Calu3 (cell line): Measurements from ENCODE around the gene NEAT1. TPM values are rescaled to one million over a fixed set of nuclear protein-coding genes. Genes with fewer than 3 reads are reported as not detected.
"Not testable (repeated sequence)": the region's sequence is repeated elsewhere in the genome, so short reads cannot be mapped to it uniquely, and the experiment has no call there.

Source experiments
- BruUV-seq: library from RNA; stranded (reverse); fragments of 400-500 nt; replicated peaks from 2 replicates; lab custom pipeline; 2021; lab: Mats Ljungman, UMichigan
- CTCF ChIA-PET: fragments of 300-600 bp; sonication (Branson Sonifier 250); formaldehyde crosslinking; loops from one replicate; lab custom pipeline; 2022; ENCODE audit warnings: antibody characterized with exemption; lab: Charles Lee
- DNase-seq: peaks from one replicate; pipeline ENCODE4 v3.0.0; 2022
- H3K27ac Mint-ChIP-seq: one replicate; pipeline ENCODE4 v1.8.0; 2022; ENCODE audit warnings: mixed read lengths; ENCODE audit not compliant: unreplicated experiment
- H3K27me3 Mint-ChIP-seq: one replicate; pipeline ENCODE4 v1.8.0; 2022; ENCODE audit warnings: mixed read lengths; ENCODE audit not compliant: unreplicated experiment
- H3K36me3 Mint-ChIP-seq: one replicate; pipeline ENCODE4 v1.8.0; 2022; ENCODE audit warnings: mild to moderate bottlenecking, moderate library complexity, mixed read lengths; ENCODE audit not compliant: insufficient read depth, unreplicated experiment
- H3K4me1 Mint-ChIP-seq: one replicate; pipeline ENCODE4 v1.8.0; 2022; ENCODE audit warnings: mild to moderate bottlenecking, low read depth, mixed read lengths; ENCODE audit not compliant: unreplicated experiment
- H3K4me3 Mint-ChIP-seq: one replicate; pipeline ENCODE4 v1.8.0; 2022; ENCODE audit warnings: mild to moderate bottlenecking, low read depth, moderate library complexity, mixed read lengths; ENCODE audit not compliant: unreplicated experiment
- H3K9me3 Mint-ChIP-seq: one replicate; pipeline ENCODE4 v1.8.0; 2022; ENCODE audit warnings: low read depth, mixed read lengths; ENCODE audit not compliant: unreplicated experiment
- intact Hi-C: fragments of 100-400 bp; cut with micrococcal nuclease; formaldehyde crosslinking; loops from one replicate; pipeline ENCODE4 v1.10.0; 2022; ENCODE audit not compliant: unreplicated experiment
- total RNA-seq: library from RNA; stranded (reverse); gene quantifications from 2 replicates; pipeline ENCODE4 v1.2.3, GENCODE V29; 2022
- TF ChIP-seq, protein P1 (sequence below): fragments of 200-600 bp; IDR thresholded peaks from one replicate; pipeline ENCODE4 v1.8.0; 2022; ENCODE audit warnings: antibody characterized with exemption; ENCODE audit not compliant: unreplicated experiment

NEAT1 gene
- total RNA-seq, 1 experiment from 2014 or later: 605 TPM

DNA sequence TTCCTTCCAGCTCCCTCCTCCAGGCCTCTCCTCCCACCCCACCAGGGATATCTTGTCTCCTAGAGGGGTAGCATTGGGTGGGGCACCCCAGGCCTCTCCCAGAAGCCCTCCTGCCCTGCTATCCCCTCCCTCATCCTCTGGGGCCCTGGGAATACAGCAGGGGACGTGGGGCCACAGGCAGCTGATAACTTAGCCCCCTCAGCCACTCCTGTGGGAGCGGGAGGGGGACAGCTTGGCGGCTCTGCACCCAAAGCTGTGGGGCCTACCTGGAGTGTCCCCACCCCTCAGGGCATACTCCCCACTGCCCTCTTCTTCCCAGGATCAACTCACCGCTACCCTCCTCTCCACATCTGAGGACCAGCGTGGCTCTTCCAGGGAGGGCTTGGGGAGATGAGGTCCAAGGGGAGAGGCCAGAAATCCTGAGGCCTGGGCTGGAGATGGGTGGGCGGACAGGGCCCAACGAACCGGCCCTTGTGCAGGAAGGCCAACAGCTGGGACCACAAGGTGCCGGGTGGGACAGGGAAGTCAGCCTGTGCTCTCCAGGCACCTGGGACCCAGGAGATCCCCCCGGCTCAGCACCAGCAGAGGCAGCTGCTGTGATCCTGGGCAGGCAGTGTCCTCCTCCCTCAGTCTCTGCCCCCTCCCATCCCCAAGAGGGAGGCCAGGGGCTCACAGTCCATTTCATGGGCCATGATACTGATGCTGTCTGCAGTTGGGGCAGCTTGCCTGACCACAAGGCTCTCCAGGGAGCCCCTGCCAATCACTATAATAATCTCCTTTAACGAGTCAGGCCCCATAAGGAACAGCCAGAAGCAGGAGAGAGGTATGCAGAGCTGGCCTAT is 23.2 kb downstream of the NEAT1 start:
- no TSS peak for BruUV-seq

DNA sequence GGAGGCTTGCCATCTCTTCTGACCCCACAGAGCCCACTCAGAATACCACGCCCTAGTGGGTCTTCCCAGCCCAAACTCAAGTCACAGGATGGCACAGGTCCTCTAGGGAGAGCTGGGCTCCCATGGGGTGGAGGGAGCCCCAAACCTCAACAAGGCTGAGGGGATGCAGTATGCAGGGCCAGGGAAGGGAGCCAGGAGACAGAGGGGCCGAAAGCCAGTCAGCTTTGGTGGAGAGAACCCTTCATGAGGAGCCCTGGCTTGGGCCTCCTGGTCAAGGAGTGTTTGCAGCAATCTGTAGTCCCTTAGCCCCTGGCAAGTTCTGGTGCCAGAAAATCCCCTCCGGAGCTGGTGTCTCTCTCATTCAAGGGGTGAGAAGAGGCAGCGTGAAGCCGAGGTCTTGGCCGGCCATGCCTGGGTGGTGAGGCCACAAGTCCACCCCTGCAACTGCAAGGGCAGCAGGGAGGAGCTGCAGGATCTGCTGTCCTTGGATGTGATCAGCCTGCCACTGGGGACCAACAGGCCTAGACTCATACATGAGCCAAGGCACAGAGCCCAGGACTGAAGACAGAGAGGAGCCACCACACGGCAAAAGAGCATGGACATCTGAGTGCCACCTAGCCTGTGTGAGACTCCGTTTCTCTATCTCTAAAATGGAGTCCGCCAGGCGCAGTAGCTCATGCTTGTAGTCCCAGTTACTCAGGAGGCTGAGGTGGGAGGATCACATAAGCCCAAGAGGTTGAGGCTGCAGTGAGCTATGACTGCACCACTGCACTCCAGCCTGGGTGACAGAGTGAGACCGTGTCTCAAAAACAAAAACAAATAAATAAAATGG is 24.1 kb downstream of the NEAT1 start:
- BruUV-seq: no TSS peak
- H3K4me3 Mint-ChIP-seq: peak overlapping the region; percentile 14
- no peaks in the 10 kb centered on the region for H3K9me3 Mint-ChIP-seq

More for the DNA sequence above, 23.2 kb downstream of the NEAT1 start:
- peak overlapping the region; percentile 14 for H3K4me3 Mint-ChIP-seq
- H3K4me1 Mint-ChIP-seq: peaks cover 31% of the 10 kb centered on the region
- peak overlapping the region; percentile 92 for H3K27ac Mint-ChIP-seq
- TF ChIP-seq, protein P1, sequence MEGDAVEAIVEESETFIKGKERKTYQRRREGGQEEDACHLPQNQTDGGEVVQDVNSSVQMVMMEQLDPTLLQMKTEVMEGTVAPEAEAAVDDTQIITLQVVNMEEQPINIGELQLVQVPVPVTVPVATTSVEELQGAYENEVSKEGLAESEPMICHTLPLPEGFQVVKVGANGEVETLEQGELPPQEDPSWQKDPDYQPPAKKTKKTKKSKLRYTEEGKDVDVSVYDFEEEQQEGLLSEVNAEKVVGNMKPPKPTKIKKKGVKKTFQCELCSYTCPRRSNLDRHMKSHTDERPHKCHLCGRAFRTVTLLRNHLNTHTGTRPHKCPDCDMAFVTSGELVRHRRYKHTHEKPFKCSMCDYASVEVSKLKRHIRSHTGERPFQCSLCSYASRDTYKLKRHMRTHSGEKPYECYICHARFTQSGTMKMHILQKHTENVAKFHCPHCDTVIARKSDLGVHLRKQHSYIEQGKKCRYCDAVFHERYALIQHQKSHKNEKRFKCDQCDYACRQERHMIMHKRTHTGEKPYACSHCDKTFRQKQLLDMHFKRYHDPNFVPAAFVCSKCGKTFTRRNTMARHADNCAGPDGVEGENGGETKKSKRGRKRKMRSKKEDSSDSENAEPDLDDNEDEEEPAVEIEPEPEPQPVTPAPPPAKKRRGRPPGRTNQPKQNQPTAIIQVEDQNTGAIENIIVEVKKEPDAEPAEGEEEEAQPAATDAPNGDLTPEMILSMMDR: no peak
- H3K36me3 Mint-ChIP-seq: peaks cover 99% of the 10 kb centered on the region
- no peaks in the 10 kb centered on the region for H3K27me3 Mint-ChIP-seq
- intact Hi-C loops: no loop called here
- CTCF ChIA-PET: no interaction called here
- no peaks in the 10 kb centered on the region for H3K9me3 Mint-ChIP-seq
- no peak for DNase-seq

DNA sequence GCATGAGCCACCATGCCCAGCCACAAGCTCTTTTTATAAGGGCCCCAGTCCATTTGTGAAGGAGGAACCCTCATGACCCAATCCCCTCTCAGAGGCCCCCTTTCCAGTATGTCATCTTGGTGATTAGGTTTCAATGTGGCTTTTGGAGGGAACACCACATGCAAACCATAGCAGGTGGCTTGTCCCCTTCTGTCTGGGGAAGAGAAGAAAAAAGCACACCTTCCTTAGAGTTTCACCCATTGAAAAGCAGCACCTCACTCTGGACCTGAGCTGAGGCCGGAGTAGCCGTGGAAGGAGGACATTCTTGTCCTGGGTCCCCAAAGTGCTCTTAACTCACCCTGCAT is 25.4 kb downstream of the NEAT1 start:
- peak overlapping the region; percentile 51 for H3K27ac Mint-ChIP-seq
- H3K4me3 Mint-ChIP-seq: no peak overlapping the region
- H3K36me3 Mint-ChIP-seq: peaks cover 78% of the 10 kb centered on the region
- no peak for DNase-seq
- CTCF ChIA-PET: interaction anchor here (0.7 kb wide), 1 partner anchor 24 kb away, joined by 4 read pairs; no protein-coding TSS in a partner anchor
- intact Hi-C loops: no loop called here
- H3K9me3 Mint-ChIP-seq: no peaks in the 10 kb centered on the region
- TF ChIP-seq, protein P1: no peak
- H3K4me1 Mint-ChIP-seq: peaks cover 13% of the 10 kb centered on the region
- no peaks in the 10 kb centered on the region for H3K27me3 Mint-ChIP-seq
- no TSS peak for BruUV-seq

More for the DNA sequence above, 24.1 kb downstream of the NEAT1 start:
- no peak for DNase-seq
- Mint-ChIP-seq H3K36me3 (peaks cover 92% of the 10 kb centered on the region), H3K27ac (peak overlapping the region; percentile 80), H3K27me3 (no peaks in the 10 kb centered on the region), H3K4me1 (peaks cover 27% of the 10 kb centered on the region)
- CTCF ChIA-PET: interaction anchor here (0.6 to 0.9 kb wide), 2 partner anchors 33 to 62 kb away, joined by 3 to 6 read pairs; no protein-coding TSS in a partner anchor
- TF ChIP-seq, protein P1: no peak
- intact Hi-C loops: no loop called here

DNA sequence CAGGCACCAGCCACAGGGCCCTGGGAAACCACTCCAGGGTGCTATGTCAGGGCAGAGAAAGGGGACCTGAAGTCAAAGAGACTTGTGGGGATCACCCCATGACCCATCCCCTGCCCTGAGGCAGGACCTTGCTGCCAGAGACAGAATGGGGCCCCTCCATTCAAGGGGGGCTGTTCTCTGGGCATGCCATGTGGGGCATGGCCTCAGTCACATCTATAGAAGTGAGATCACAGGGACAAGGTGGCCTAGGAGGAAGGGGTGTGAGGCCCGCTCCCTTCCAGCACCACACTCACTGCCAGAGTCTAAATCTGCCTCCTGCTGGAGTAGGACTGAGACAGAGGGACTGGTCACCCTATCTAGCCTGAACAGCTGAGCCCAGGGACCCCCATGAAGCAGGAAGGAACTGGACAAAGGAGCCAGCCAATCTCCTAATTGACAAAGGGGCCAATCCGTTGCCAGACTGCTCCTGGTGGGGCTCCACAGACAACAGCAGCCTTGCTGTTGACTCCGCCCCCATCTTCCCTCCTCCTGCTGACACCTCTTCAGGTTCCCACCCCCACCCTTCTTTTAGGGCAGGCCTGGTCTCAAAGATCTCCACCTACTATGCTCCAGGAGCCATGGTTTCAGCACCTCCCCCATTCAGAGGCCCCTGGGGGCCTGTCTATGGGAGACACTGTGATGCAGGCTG is 26.0 kb downstream of the NEAT1 start:
- DNase-seq: no peak
- no peak overlapping the region for H3K4me3 Mint-ChIP-seq
- intact Hi-C loops: no loop called here
- BruUV-seq: no TSS peak
- no peaks in the 10 kb centered on the region for H3K9me3 Mint-ChIP-seq
- peak overlapping the region; percentile 51 for H3K27ac Mint-ChIP-seq
- CTCF ChIA-PET: interaction anchor here (0.6 kb wide), 1 partner anchor 62 kb away, joined by 3 read pairs; no protein-coding TSS in a partner anchor
- peaks cover 73% of the 10 kb centered on the region for H3K36me3 Mint-ChIP-seq
- peaks cover 8% of the 10 kb centered on the region for H3K4me1 Mint-ChIP-seq
- no peaks in the 10 kb centered on the region for H3K27me3 Mint-ChIP-seq
- TF ChIP-seq, protein P1: no peak

DNA sequence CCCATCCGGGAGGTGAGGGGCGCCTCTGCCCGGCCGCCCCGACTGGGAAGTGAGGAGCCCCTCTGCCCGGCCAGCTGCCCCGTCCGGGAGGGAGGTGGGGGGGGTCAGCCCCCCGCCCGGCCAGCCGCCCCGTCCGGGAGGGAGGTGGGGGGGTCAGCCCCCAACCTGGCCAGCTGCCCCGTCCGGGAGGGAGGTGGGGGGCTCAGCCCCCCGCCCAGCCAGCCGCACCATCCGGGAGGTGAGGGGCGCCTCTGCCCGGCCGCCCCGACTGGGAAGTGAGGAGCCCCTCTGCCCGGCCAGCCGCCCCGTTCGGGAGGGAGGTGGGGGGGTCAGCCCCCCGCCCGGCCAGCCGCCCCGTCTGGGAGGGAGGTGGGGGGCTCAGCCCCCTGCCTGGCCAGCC is 28.7 kb downstream of the NEAT1 start:
- Mint-ChIP-seq H3K36me3 (peaks cover 65% of the 10 kb centered on the region), H3K4me1 (peaks cover 16% of the 10 kb centered on the region)
- H3K4me3 Mint-ChIP-seq, H3K27ac Mint-ChIP-seq, CTCF ChIA-PET, H3K9me3 Mint-ChIP-seq, H3K27me3 Mint-ChIP-seq, BruUV-seq, intact Hi-C loops, DNase-seq: not testable (repeated sequence)

DNA sequence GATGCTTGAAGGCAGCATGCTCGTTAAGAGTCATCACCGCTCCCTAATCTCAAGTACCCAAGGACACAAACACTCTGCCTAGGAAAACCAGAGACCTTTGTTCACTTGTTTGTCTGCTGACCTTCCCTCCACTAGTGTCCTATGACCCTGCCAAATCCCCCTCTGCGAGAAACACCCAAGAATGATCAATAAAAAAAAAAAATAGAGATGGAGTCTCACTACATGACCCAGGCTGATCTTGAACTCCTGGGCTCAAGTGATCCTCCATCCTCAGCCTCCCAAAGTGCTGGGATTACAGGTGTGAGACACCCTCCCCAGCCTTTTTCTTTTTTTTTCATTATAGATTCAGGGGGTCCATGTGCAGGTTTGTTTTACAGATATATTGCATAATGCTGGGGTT is 29.7 kb downstream of the NEAT1 start:
- H3K4me3 Mint-ChIP-seq, H3K27ac Mint-ChIP-seq, BruUV-seq, intact Hi-C loops, CTCF ChIA-PET, DNase-seq, H3K9me3 Mint-ChIP-seq, H3K27me3 Mint-ChIP-seq: not testable (repeated sequence)
- peaks cover 60% of the 10 kb centered on the region for H3K36me3 Mint-ChIP-seq
- H3K4me1 Mint-ChIP-seq: peaks cover 16% of the 10 kb centered on the region
